Trophoblast cell (in vitro differentiated cells and primary cell): Measurements from ENCODE around the gene STK36.
A peak's percentile ranks its signal among the peaks of the same experiment; 100 is the strongest.

Source experiments
- DNase-seq, 2 donors: peaks; one replicate each; pipeline ENCODE4 v3.0.0-alpha.2; 2016
- H2AFZ ChIP-seq: 2 replicates; pipeline ENCODE4 v1.6.1; 2013; ENCODE audit warnings: low read length, moderate library complexity, mild to moderate bottlenecking; ENCODE audit not compliant: insufficient read depth, poor library complexity
- H2AK5ac ChIP-seq: 2 replicates; pipeline ENCODE4 v1.6.1; 2013; ENCODE audit warnings: mild to moderate bottlenecking, low read length
- H2BK120ac ChIP-seq: 2 replicates; pipeline ENCODE4 v1.6.1; 2013; ENCODE audit warnings: low read length, mild to moderate bottlenecking, moderate library complexity; ENCODE audit not compliant: insufficient read depth, poor library complexity
- H2BK12ac ChIP-seq: 2 replicates; pipeline ENCODE4 v1.6.1; 2013; ENCODE audit warnings: mild to moderate bottlenecking, low read length, moderate library complexity
- H2BK5ac ChIP-seq: 2 replicates; pipeline ENCODE4 v1.6.1; 2013; ENCODE audit warnings: low read length, low read depth, moderate library complexity, mild to moderate bottlenecking; ENCODE audit not compliant: poor library complexity
- H3K14ac ChIP-seq: 2 replicates; pipeline ENCODE4 v1.6.1; 2013; ENCODE audit warnings: mild to moderate bottlenecking, low read length
- H3K18ac ChIP-seq: 2 replicates; pipeline ENCODE4 v1.6.1; 2013; ENCODE audit warnings: mild to moderate bottlenecking, low read length
- H3K23ac ChIP-seq: 2 replicates; pipeline ENCODE4 v1.6.1; 2013; ENCODE audit warnings: low read length
- H3K27ac ChIP-seq: 2 replicates; pipeline ENCODE4 v1.5.1; 2013; ENCODE audit warnings: low read depth, mild to moderate bottlenecking, inconsistent platforms, low read length, moderate library complexity
- H3K27me3 ChIP-seq: 2 replicates; pipeline ENCODE4 v1.6.1; 2013; ENCODE audit warnings: inconsistent platforms, mild to moderate bottlenecking, low read length, moderate library complexity; ENCODE audit not compliant: insufficient read depth
- H3K36me3 ChIP-seq, 2 experiments: 1 replicate in 1 of 2; 2 replicates in 1 of 2; pipeline ENCODE4 v1.6.1; 2013; ENCODE audit warnings: low read length in 2 of 2, mild to moderate bottlenecking in 2 of 2, moderate library complexity in 1 of 2; ENCODE audit not compliant: insufficient read depth in 2 of 2, control insufficient read depth in 1 of 2
- H3K4ac ChIP-seq: 2 replicates; pipeline ENCODE4 v1.6.1; 2013; ENCODE audit warnings: low read depth, mild to moderate bottlenecking, low read length, moderate library complexity
- H3K4me1 ChIP-seq, 2 experiments: 1 replicate in 1 of 2; 2 replicates in 1 of 2; pipeline ENCODE4 v1.6.1; 2013; ENCODE audit warnings: low read length in 2 of 2, mild to moderate bottlenecking in 2 of 2, moderate library complexity in 1 of 2; ENCODE audit not compliant: insufficient read depth in 2 of 2, control insufficient read depth in 1 of 2
- H3K4me2 ChIP-seq: 2 replicates; pipeline ENCODE4 v1.6.1; 2013; ENCODE audit warnings: inconsistent platforms, mild to moderate bottlenecking, low read length, moderate library complexity
- H3K4me3 ChIP-seq: 2 replicates; pipeline ENCODE4 v1.5.1; 2013; ENCODE audit warnings: mild to moderate bottlenecking, low read depth, low read length, inconsistent platforms
- H3K79me1 ChIP-seq: one replicate; pipeline ENCODE4 v1.6.1; 2013; ENCODE audit warnings: low read length
- H3K79me2 ChIP-seq: 2 replicates; pipeline ENCODE4 v1.6.1; 2013; ENCODE audit warnings: low read length, mild to moderate bottlenecking; ENCODE audit not compliant: control insufficient read depth, insufficient read depth, poor library complexity
- H3K9ac ChIP-seq: 2 replicates; pipeline ENCODE4 v1.6.1; 2013; ENCODE audit warnings: mild to moderate bottlenecking, low read length
- H3K9me3 ChIP-seq: 2 replicates; pipeline ENCODE4 v1.6.1; 2013; ENCODE audit warnings: low read depth, mild to moderate bottlenecking, control low read depth, inconsistent platforms, low read length; ENCODE audit not compliant: insufficient read depth
- H4K12ac ChIP-seq: 2 replicates; pipeline ENCODE4 v1.6.1; 2013; ENCODE audit warnings: low read depth, mild to moderate bottlenecking, low read length, moderate library complexity
- H4K8ac ChIP-seq: 2 replicates; pipeline ENCODE4 v1.6.1; 2013; ENCODE audit warnings: low read depth, mild to moderate bottlenecking, low read length, moderate library complexity
- H4K91ac ChIP-seq: one replicate; pipeline ENCODE4 v1.6.1; 2013; ENCODE audit warnings: low read depth, mild to moderate bottlenecking, low read length, moderate library complexity
- WGBS: extraction: QIAGEN DNeasy Blood & Tissue Kit; methylation state at CpG from one replicate; pipeline ENCODE4 v1.1.7; 2013; ENCODE audit warnings: missing lambda C conversion rate; ENCODE audit not compliant: insufficient read length, insufficient coverage; ENCODE audit errors: extremely low coverage; 5-methylcytosine and 5-hydroxymethylcytosine counted together

Gene STK36

DNA sequence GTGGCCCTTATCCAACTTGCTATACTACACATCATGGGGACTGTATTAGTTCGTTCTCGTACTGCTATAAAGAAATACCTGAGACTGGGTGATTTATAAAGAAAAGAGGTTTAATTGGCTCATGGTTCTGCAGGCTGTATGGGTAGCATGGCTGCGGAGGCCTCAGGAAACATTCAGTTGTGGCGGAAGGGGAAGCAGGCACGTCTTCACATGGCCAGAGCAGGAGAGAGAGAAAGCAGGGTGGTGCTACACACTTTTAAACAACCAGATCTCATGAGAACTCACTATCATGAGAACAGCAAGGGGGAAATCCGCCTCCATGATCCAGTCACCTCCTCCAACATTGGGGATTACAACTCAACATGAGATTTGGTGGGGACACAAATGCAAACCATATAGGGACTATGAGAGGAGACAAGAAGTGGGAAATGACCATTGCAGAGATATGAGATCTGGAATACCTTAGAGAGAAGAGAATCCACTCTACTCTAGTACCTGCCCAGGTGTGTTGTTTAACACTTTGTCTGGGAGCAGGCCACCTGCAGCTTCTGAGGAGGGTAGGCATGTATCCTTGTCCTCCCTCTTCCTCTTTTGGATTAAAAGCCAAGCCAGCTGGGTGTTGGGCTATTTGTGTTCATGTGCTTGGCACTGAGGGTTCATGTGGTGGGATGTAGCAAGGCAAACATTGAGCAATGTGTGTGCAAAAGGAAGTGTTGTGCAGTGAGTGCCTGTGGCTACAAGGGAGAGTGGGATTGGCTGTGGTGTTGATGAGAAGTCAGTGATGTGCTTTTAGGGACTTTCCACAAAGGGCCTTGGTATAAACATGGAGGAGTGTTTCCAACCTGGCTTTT is 61.5 kb downstream of the STK36 start:
- H3K4ac ChIP-seq: no peak overlapping the region
- no peaks in the 10 kb centered on the region for H3K79me2 ChIP-seq
- H2AFZ ChIP-seq: no peak overlapping the region
- H4K12ac ChIP-seq: no peak overlapping the region
- no peak overlapping the region for H3K4me2 ChIP-seq
- H4K91ac ChIP-seq: no peak overlapping the region
- H2BK5ac ChIP-seq: no peak overlapping the region
- H3K9ac ChIP-seq: peak overlapping the region; percentile 69
- no peak overlapping the region for H2AK5ac ChIP-seq
- WGBS: no CpG with 5 or more reads among the region's 6 CpGs
- no peak overlapping the region for H2BK120ac ChIP-seq
- H3K9me3 ChIP-seq: peaks cover 4% of the 10 kb centered on the region
- no peak overlapping the region for H3K27ac ChIP-seq
- H4K8ac ChIP-seq: no peak overlapping the region
- no peak overlapping the region for H3K14ac ChIP-seq
- no peak overlapping the region for H2BK12ac ChIP-seq
- peak; percentile 10 to 39 for DNase-seq
- H3K36me3 ChIP-seq: peaks cover 12 to 13% of the 10 kb centered on the region in 2 experiments
- peak overlapping the region; percentile 59 for H3K23ac ChIP-seq
- H3K4me1 ChIP-seq: peaks cover 0 to 8% of the 10 kb centered on the region in 2 experiments
- no peak overlapping the region for H3K18ac ChIP-seq
- no peaks in the 10 kb centered on the region for H3K27me3 ChIP-seq
- H3K79me1 ChIP-seq: no peaks in the 10 kb centered on the region
- H3K4me3 ChIP-seq: no peak overlapping the region

DNA sequence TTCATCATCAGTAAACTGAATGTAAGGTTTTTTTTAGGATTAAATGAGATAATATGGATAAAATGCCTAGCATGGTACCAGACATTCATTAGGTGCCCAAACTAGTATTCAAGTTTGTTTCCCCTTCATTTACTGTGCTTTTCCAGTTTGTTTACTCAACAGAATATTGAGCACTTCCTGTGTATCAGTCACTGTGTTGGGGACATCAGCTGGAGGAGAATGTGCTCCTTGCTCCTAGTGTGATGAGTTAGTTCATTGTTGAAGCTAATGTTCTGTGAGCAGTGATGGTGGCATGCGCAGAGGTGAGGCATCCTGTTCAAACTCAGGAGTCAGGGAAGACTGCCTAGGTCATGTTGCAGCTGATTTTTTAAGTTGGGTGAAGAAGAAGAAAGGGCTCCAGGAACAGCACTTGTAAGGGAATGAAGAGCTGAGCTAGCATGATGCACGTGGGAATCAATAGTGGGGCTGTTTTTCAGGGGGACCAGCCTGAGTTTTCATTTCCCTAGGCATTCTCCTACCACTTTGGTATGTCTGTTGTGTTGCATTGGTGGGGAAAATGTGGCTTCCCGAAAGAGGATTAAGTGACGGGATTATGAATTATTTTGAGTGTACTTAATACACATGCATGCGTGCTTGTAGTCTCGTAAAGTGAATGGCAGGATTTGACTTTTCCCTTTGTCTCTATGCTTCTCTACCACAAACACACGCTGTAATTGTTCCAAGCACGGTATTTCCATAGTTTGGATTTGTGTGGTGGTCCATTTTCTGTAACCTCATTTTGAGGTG is 62.5 kb downstream of the STK36 start:
- Histone ChIP-seq H3K9ac (no peak overlapping the region), H2BK12ac (no peak overlapping the region), H4K91ac (no peak overlapping the region), H3K27ac (no peak overlapping the region), H3K4me1 (peaks cover 0 to 8% of the 10 kb centered on the region in 2 experiments), H3K23ac (no peak overlapping the region), H2AK5ac (no peak overlapping the region), H3K14ac (no peak overlapping the region), H3K9me3 (peaks cover 4% of the 10 kb centered on the region), H4K12ac (no peak overlapping the region), H2BK120ac (no peak overlapping the region), H3K18ac (no peak overlapping the region), H3K79me2 (no peaks in the 10 kb centered on the region), H2AFZ (no peak overlapping the region), H3K4me3 (no peak overlapping the region), H2BK5ac (no peak overlapping the region), H3K79me1 (no peaks in the 10 kb centered on the region), H3K4ac (no peak overlapping the region), H4K8ac (no peak overlapping the region), H3K27me3 (no peaks in the 10 kb centered on the region), H3K4me2 (no peak overlapping the region), H3K36me3 (peaks cover 18 to 19% of the 10 kb centered on the region in 2 experiments)
- no CpG with 5 or more reads among the region's 8 CpGs for WGBS
- no peak for DNase-seq

DNA sequence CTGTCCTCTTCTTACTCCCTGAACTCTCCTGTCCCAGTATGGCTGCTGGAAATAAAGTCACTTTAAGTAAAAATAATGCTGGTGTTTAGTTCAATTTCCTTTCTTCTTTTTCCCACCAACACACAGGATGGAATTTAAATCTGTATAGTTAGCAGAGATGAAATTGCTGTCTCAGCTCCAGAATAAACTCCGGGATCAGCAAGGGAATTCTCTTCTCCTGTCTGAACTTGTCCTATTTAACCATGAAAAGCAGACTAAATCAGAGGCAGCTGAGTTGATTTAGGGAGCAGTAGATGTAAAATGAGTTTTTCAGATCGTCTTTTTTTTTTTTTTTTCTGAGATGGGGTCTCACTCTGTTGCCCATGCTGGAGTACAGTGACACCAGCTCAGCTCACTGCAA is 64.6 kb downstream of the STK36 start:
- no peak overlapping the region for H3K27ac ChIP-seq
- H2AK5ac ChIP-seq: no peak overlapping the region
- peaks cover 0 to 8% of the 10 kb centered on the region in 2 experiments for H3K4me1 ChIP-seq
- H4K8ac ChIP-seq: no peak overlapping the region
- H3K4me3 ChIP-seq: no peak overlapping the region
- no CpG with 5 or more reads among the region's 2 CpGs for WGBS
- no peak overlapping the region for H3K4ac ChIP-seq
- no peaks in the 10 kb centered on the region for H3K27me3 ChIP-seq
- no peak overlapping the region for H3K18ac ChIP-seq
- peaks cover 28 to 34% of the 10 kb centered on the region in 2 experiments for H3K36me3 ChIP-seq
- no peak for DNase-seq
- H3K23ac ChIP-seq: no peak overlapping the region
- no peak overlapping the region for H2BK12ac ChIP-seq
- no peak overlapping the region for H3K14ac ChIP-seq
- H3K4me2 ChIP-seq: no peak overlapping the region
- no peak overlapping the region for H2BK120ac ChIP-seq
- H3K9ac ChIP-seq: no peak overlapping the region
- no peaks in the 10 kb centered on the region for H3K79me2 ChIP-seq
- no peak overlapping the region for H2BK5ac ChIP-seq
- H4K12ac ChIP-seq: no peak overlapping the region
- no peaks in the 10 kb centered on the region for H3K79me1 ChIP-seq
- peaks cover 4% of the 10 kb centered on the region for H3K9me3 ChIP-seq
- H2AFZ ChIP-seq: no peak overlapping the region
- H4K91ac ChIP-seq: no peak overlapping the region

DNA sequence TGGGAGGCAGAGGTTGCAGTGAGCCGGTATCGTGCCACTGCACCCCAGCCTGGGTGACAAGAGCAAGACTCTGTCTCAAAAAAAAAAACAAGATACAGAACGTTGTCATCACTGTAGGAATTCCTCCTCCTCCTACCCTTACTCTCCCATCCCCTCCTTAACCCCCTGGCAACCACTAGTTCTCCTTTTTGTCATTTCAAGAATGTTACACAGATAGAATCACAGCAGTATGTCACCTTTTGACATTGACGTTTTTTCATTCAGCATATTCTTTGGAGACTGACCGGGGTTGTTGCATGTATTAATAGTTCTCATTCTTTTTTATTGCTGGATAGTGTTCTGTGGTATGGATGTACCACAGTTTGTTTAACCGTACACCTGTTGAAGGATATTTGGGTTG is 71.2 kb downstream of the STK36 start:
- Histone ChIP-seq H3K27me3 (no peaks in the 10 kb centered on the region), H3K79me2 (no peaks in the 10 kb centered on the region), H3K4me1 (peaks cover 0 to 6% of the 10 kb centered on the region in 2 experiments), H2BK120ac (no peak overlapping the region), H3K18ac (no peak overlapping the region), H2AFZ (no peak overlapping the region), H4K12ac (no peak overlapping the region), H2AK5ac (no peak overlapping the region), H3K79me1 (no peaks in the 10 kb centered on the region), H3K9ac (no peak overlapping the region), H3K9me3 (no peaks in the 10 kb centered on the region), H2BK5ac (no peak overlapping the region), H3K4me2 (no peak overlapping the region), H3K23ac (no peak overlapping the region), H4K91ac (no peak overlapping the region), H3K4me3 (no peak overlapping the region), H3K27ac (no peak overlapping the region), H3K14ac (no peak overlapping the region), H4K8ac (no peak overlapping the region), H3K36me3 (peaks cover 44 to 57% of the 10 kb centered on the region in 2 experiments), H3K4ac (no peak overlapping the region), H2BK12ac (no peak overlapping the region)
- no CpG with 5 or more reads among the region's 6 CpGs for WGBS
- DNase-seq: peak in 1 of 2 donors; percentile 54
